GM21825 (cell line): Measurements from ENCODE around the gene CFAP157.

Experiments
- ATAC-seq: cut with Tn5 transposase; IDR thresholded peaks from one replicate; pipeline ENCODE4 v1.9.1; 2021; ENCODE audit warnings: mild to moderate bottlenecking, moderate library complexity; ENCODE audit not compliant: unreplicated experiment

Gene CFAP157

GRCh38 chr9:127706836-127707241, at the start of gene CFAP157:
Gene CFAP157, plus strand, starts transcription at chr9:127706988. Its CDS starts 44 bp downstream, at chr9:127707032.
- no peak for ATAC-seq

- ATAC-seq = no peak
Observed at GRCh38 chr9:127658428-127658827, 48.4 kb upstream of the CFAP157 start.

GRCh38 chr9:127660886-127661741, 45.7 kb upstream of the CFAP157 start:
- no peak for ATAC-seq

- no peak for ATAC-seq
Observed at GRCh38 chr9:127662617-127663016, 44.2 kb upstream of the CFAP157 start.

- no peak for ATAC-seq
Observed at GRCh38 chr9:127664324-127664677, 42.5 kb upstream of the CFAP157 start.

GRCh38 chr9:127664678-127665507, 41.9 kb upstream of the CFAP157 start:
- no peak for ATAC-seq

- no peak for ATAC-seq
Observed at GRCh38 chr9:127667127-127667844, 39.5 kb upstream of the CFAP157 start.

GRCh38 chr9:127667906-127668305, 38.9 kb upstream of the CFAP157 start:
- no peak for ATAC-seq

GRCh38 chr9:127673234-127673633, 33.6 kb upstream of the CFAP157 start:
- no peak for ATAC-seq

GRCh38 chr9:127676638-127677037, 30.1 kb upstream of the CFAP157 start:
- no peak for ATAC-seq

GRCh38 chr9:127679506-127679905, 27.3 kb upstream of the CFAP157 start:
- no peak for ATAC-seq

GRCh38 chr9:127680226-127680625, 26.6 kb upstream of the CFAP157 start:
- no peak for ATAC-seq

- ATAC-seq = no peak
Observed at GRCh38 chr9:127680846-127681245, 25.9 kb upstream of the CFAP157 start.

GRCh38 chr9:127682351-127683136, 24.2 kb upstream of the CFAP157 start:
- no peak for ATAC-seq

GRCh38 chr9:127683723-127684122, 23.1 kb upstream of the CFAP157 start:
- ATAC-seq = no peak

GRCh38 chr9:127684576-127684975, 22.2 kb upstream of the CFAP157 start:
- ATAC-seq = no peak

GRCh38 chr9:127686461-127687393, 20.1 kb upstream of the CFAP157 start:
- no peak for ATAC-seq

- ATAC-seq = no peak
Observed at GRCh38 chr9:127689329-127690000, 17.3 kb upstream of the CFAP157 start.

GRCh38 chr9:127690735-127691134, 16.1 kb upstream of the CFAP157 start:
- no peak for ATAC-seq
